Measurements from ENCODE around the gene TASP1. TPM values are rescaled to one million over a fixed set of nuclear protein-coding genes. Genes with fewer than 3 reads are reported as not detected.
"Not testable (repeated sequence)": the region's sequence is repeated elsewhere in the genome, so short reads cannot be mapped to it uniquely, and the experiment has no call there.

The TASP1 gene
- total RNA-seq, 1 donor from 2014 or later = 5.5 TPM

GRCh38 chr20:13485576-13485975 lies 153.2 kb downstream of the TASP1 start:
- Histone ChIP-seq H3K4me1 (no peaks in the 10 kb centered on the region), H3K4me3 (no peak overlapping the region), H3K27me3 (ENCODE audit: low read depth) (no peaks in the 10 kb centered on the region), H3K9me3 (replicated peaks) (peaks cover 5% of the 10 kb centered on the region), H3K27ac (replicated peaks) (no peak overlapping the region), H3K36me3 (peaks cover 26% of the 10 kb centered on the region)
- TF ChIP-seq CTCF (IDR thresholded peaks at IDR 0.05; ENCODE audit: borderline replicate concordance) = no peak
- DNase-seq = no peak
- intact Hi-C loops (cut with micrococcal nuclease) = no loop called here

DNA sequence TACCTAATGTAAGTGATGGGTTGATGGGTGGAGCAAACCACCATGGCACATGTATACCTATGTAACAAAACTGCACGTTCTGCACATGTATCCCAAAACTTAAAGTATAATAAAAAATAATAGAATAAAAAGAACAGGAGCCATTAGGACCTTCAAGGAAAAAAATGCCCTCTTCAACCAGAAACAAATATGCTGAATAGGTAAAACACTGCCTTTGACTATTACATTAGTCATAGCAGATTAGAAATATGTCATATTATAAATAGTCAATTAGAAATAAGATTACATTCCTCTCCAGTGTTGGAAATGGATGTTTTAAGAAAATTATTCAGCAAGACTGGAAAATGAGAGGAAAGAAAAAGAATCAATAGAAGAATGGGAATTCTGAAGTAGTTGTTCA lies 153.7 kb downstream of the TASP1 start:
- not testable (repeated sequence) for H3K4me3 ChIP-seq

DNA sequence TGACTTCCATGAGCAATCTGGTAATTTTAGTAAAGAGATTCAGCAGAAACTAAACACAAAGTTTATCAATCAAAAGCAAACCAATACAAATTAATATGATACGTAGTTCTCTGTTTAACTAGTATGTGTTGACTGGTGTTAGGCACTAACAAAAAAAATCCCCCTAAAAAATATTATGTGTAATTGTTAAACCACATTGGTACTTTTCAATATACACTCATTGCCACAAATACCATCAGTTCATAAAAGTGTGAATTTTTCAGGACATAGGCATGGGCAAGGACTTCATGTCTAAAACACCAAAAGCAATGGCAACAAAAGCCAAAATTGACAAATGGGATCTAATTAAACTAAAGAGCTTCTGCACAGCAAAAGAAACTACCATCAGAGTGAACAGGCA lies 155.3 kb downstream of the TASP1 start:
- H3K9me3 ChIP-seq (replicated peaks); intact Hi-C loops (cut with micrococcal nuclease); H3K27me3 ChIP-seq (ENCODE audit: low read depth); DNase-seq; H3K27ac ChIP-seq (replicated peaks); H3K4me1 ChIP-seq; H3K4me3 ChIP-seq: not testable (repeated sequence)
- peaks cover 29% of the 10 kb centered on the region for H3K36me3 ChIP-seq

More for the DNA sequence above, 153.7 kb downstream of the TASP1 start:
- peaks cover 26% of the 10 kb centered on the region for H3K36me3 ChIP-seq
- DNase-seq; H3K27me3 ChIP-seq (ENCODE audit: low read depth); H3K4me1 ChIP-seq; intact Hi-C loops (cut with micrococcal nuclease); H3K9me3 ChIP-seq (replicated peaks); H3K27ac ChIP-seq (replicated peaks): not testable (repeated sequence)

DNA sequence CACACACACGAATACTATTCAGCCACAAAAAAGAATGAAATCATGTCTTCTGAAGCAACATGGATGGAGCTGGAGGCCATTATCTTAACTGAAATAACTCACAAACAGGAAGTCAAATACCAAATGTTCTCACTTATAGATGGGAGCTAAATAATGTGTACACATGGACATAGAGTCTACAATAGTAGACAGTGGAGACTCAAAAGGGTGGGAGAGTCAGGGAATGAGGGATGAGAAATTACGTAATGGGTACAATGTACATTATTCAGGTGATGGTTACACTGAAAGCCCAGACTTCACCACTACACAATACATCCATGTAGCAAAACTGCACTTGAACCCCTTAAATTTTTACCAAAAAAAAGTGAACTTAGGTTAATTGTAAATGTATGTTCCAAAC lies 160.4 kb downstream of the TASP1 start:
- DNase-seq = no peak
- no peak for TF ChIP-seq CTCF (IDR thresholded peaks at IDR 0.05; ENCODE audit: borderline replicate concordance)
- Histone ChIP-seq H3K4me3 (no peak overlapping the region), H3K9me3 (replicated peaks) (no peaks in the 10 kb centered on the region), H3K36me3 (peaks cover 33% of the 10 kb centered on the region), H3K4me1 (no peaks in the 10 kb centered on the region), H3K27me3 (ENCODE audit: low read depth) (no peaks in the 10 kb centered on the region), H3K27ac (replicated peaks) (no peak overlapping the region)
- intact Hi-C loops (cut with micrococcal nuclease) = no loop called here

DNA sequence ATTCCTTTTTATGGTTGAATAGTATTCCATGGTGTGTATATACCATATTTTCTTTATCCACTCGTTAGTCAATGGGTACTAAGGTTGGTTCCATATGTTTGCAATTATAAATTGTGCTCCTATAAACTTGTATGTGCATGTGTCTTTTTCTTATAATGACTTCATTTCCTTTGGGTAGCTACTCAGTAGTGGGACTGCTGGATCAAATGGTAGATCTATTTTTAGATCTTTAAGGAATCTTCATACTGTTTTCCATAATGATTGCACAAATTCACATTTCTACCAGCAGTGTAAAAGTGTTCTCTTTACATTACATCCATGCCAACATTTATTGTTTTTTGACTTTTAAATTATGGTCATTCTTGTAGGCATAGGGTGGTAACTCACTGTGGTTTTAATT lies 164.3 kb downstream of the TASP1 start:
- no peak for DNase-seq
- Histone ChIP-seq H3K36me3 (peaks cover 7% of the 10 kb centered on the region), H3K4me1 (no peaks in the 10 kb centered on the region), H3K9me3 (replicated peaks) (peaks cover 3% of the 10 kb centered on the region), H3K4me3 (no peak overlapping the region), H3K27ac (replicated peaks) (no peak overlapping the region), H3K27me3 (ENCODE audit: low read depth) (no peaks in the 10 kb centered on the region)
- TF ChIP-seq CTCF (IDR thresholded peaks at IDR 0.05; ENCODE audit: borderline replicate concordance) = no peak
- intact Hi-C loops (cut with micrococcal nuclease) = no loop called here

DNA sequence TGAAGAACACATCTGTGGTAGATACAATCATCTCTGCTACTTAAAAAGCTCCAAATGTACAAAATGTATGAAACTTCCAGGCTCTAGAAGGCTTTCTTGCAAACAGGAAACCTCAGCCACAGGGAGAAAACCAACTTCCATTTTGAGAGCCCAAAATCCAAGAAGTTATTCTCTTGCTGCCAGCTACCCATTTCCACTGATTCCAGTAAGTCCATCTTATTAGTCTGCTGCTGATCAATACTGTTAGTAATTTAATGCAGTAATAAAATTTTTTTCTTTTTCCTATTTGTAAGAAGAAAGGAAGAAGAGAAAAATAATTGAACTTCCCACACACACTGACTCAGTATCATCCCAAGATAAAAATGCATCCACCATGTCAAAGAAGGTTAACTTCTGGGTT lies 169.5 kb downstream of the TASP1 start:
- H3K4me1 ChIP-seq = peaks cover 5% of the 10 kb centered on the region
- no peak for TF ChIP-seq CTCF (IDR thresholded peaks at IDR 0.05; ENCODE audit: borderline replicate concordance)
- H3K9me3 ChIP-seq (replicated peaks) = peaks cover 4% of the 10 kb centered on the region
- no peak overlapping the region for H3K4me3 ChIP-seq
- H3K27ac ChIP-seq (replicated peaks) = no peak overlapping the region
- no peaks in the 10 kb centered on the region for H3K36me3 ChIP-seq
- no peak for DNase-seq
- intact Hi-C loops (cut with micrococcal nuclease) = no loop called here
- no peaks in the 10 kb centered on the region for H3K27me3 ChIP-seq (ENCODE audit: low read depth)

- no peak overlapping the region for H3K4me3 ChIP-seq
- H3K4me1 ChIP-seq = peaks cover 10% of the 10 kb centered on the region
- no peak for DNase-seq
- no peak for TF ChIP-seq CTCF (IDR thresholded peaks at IDR 0.05; ENCODE audit: borderline replicate concordance)
- no peaks in the 10 kb centered on the region for H3K27me3 ChIP-seq (ENCODE audit: low read depth)
- H3K9me3 ChIP-seq (replicated peaks) = peaks cover 4% of the 10 kb centered on the region
- intact Hi-C loops (cut with micrococcal nuclease) = no loop called here
- no peak overlapping the region for H3K27ac ChIP-seq (replicated peaks)
- no peaks in the 10 kb centered on the region for H3K36me3 ChIP-seq
These were observed 170.6 kb downstream of the TASP1 start for GRCh38 chr20:13468166-13468565.
